Measurements from ENCODE around the gene CMYA5.
A peak's percentile ranks its signal among the peaks of the same experiment; 100 is the strongest.
"Not testable (repeated sequence)": the region's sequence is repeated elsewhere in the genome, so short reads cannot be mapped to it uniquely, and the experiment has no call there.

CMYA5 gene

GRCh38 chr5:79753092-79753491 lies 63.5 kb downstream of the CMYA5 start:
- H3K36me3 ChIP-seq = no peaks in the 10 kb centered on the region
- no peak for TF ChIP-seq Cebpa-rat (IDR thresholded peaks at IDR 0.05)
- H3K9me3 ChIP-seq (replicated peaks in 1 of 11) = 0 out of 22 replicates have a peak, but pooled peaks cover 0 to 3% (median 0%) of the 10 kb centered on the region in 11 experiments
- H3K4me3 ChIP-seq = no peak overlapping the region
- no peaks in the 10 kb centered on the region for H4K20me1 ChIP-seq
- H3K27ac ChIP-seq = no peak overlapping the region
- no peak overlapping the region for H3K9ac ChIP-seq
- no peak overlapping the region for H3K4me2 ChIP-seq
- H3K4me1 ChIP-seq = peaks cover 0 to 6% (median 0%) of the 10 kb centered on the region in 10 experiments; a peak in 7 of 20 replicates
- no peaks in the 10 kb centered on the region for H3K27me3 ChIP-seq

- Histone ChIP-seq H3K4me2 (no peak overlapping the region), H3K9ac (no peak overlapping the region), H3K4me1 (peaks cover 0 to 6% (median 0%) of the 10 kb centered on the region in 10 experiments; a peak in 7 of 20 replicates), H4K20me1 (no peaks in the 10 kb centered on the region), H3K36me3 (no peaks in the 10 kb centered on the region), H3K27me3 (no peaks in the 10 kb centered on the region), H3K9me3 (replicated peaks in 1 of 11) (0 out of 22 replicates have a peak, but pooled peaks cover 0 to 3% (median 0%) of the 10 kb centered on the region in 11 experiments), H3K4me3 (no peak overlapping the region), H3K27ac (no peak overlapping the region)
- no peak for TF ChIP-seq Cebpa-rat (IDR thresholded peaks at IDR 0.05)
These were observed 64.4 kb downstream of the CMYA5 start for GRCh38 chr5:79753877-79754645.

- Histone ChIP-seq H3K36me3 (no peaks in the 10 kb centered on the region), H3K9me3 (replicated peaks in 1 of 11) (0 out of 22 replicates have a peak, but pooled peaks cover 0 to 3% (median 0%) of the 10 kb centered on the region in 11 experiments), H3K9ac (no peak overlapping the region), H3K4me1 (peaks cover 0 to 6% (median 0%) of the 10 kb centered on the region in 10 experiments; a peak in 7 of 20 replicates), H3K4me3 (no peak overlapping the region), H3K27ac (no peak overlapping the region), H4K20me1 (no peaks in the 10 kb centered on the region), H3K4me2 (no peak overlapping the region), H3K27me3 (no peaks in the 10 kb centered on the region)
- TF ChIP-seq Cebpa-rat (IDR thresholded peaks at IDR 0.05) = no peak
These were observed 65.4 kb downstream of the CMYA5 start for GRCh38 chr5:79754865-79755555.

GRCh38 chr5:79756076-79756475 lies 66.4 kb downstream of the CMYA5 start:
- Histone ChIP-seq H3K9me3 (replicated peaks in 1 of 11) (peaks cover 0 to 7% (median 0%) of the 10 kb centered on the region in 11 experiments; a peak in 2 of 22 replicates), H4K20me1 (no peaks in the 10 kb centered on the region), H3K27ac (no peak overlapping the region), H3K4me3 (no peak overlapping the region), H3K27me3 (no peaks in the 10 kb centered on the region), H3K36me3 (no peaks in the 10 kb centered on the region), H3K4me2 (peak overlapping the region in 6 of 11 experiments; percentile 20 to 45 (median 23); a peak in 4 of 22 replicates), H3K9ac (no peak overlapping the region), H3K4me1 (peaks cover 0 to 6% (median 0%) of the 10 kb centered on the region in 10 experiments; a peak in 7 of 20 replicates)
- no peak for TF ChIP-seq Cebpa-rat (IDR thresholded peaks at IDR 0.05)

GRCh38 chr5:79759436-79759835 lies 69.8 kb downstream of the CMYA5 start:
- Histone ChIP-seq H3K9ac (no peak overlapping the region), H3K4me3 (no peak overlapping the region), H3K27me3 (no peaks in the 10 kb centered on the region), H4K20me1 (no peaks in the 10 kb centered on the region), H3K9me3 (replicated peaks in 1 of 11) (peaks cover 0 to 7% (median 0%) of the 10 kb centered on the region in 11 experiments; a peak in 2 of 22 replicates), H3K27ac (no peak overlapping the region), H3K36me3 (no peaks in the 10 kb centered on the region), H3K4me1 (peaks cover 0 to 6% (median 0%) of the 10 kb centered on the region in 10 experiments; a peak in 7 of 20 replicates), H3K4me2 (no peak overlapping the region)
- TF ChIP-seq Cebpa-rat (IDR thresholded peaks at IDR 0.05) = no peak

DNA sequence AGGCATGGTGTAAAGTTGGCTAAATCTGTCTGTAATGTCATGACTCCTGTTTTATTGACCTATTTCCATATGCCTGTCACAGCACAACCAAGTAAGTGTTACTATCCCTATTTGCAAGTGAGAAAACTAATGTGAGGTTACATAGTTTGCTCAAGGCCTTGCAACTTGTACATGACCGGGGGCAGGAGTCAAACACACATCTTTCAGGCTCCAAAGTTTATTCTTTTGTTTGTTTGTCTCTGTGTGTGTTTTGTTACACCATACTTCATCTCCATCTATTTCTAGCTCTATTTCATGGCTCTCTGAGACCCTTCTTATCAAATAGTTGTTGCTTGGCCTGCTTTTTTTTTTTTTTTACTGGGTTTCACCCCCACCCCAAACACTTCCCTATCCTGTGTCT lies 70.2 kb downstream of the CMYA5 start:
- Histone ChIP-seq H3K4me2 (no peak overlapping the region), H3K27ac (no peak overlapping the region), H3K4me1 (peaks cover 0 to 6% (median 0%) of the 10 kb centered on the region in 10 experiments; a peak in 7 of 20 replicates), H3K9me3 (replicated peaks in 1 of 11) (peaks cover 0 to 7% (median 0%) of the 10 kb centered on the region in 11 experiments; a peak in 2 of 22 replicates), H3K9ac (no peak overlapping the region), H3K36me3 (no peaks in the 10 kb centered on the region), H3K4me3 (no peak overlapping the region), H3K27me3 (no peaks in the 10 kb centered on the region), H4K20me1 (no peaks in the 10 kb centered on the region)
- no peak for TF ChIP-seq Cebpa-rat (IDR thresholded peaks at IDR 0.05)

GRCh38 chr5:79762929-79763328 lies 73.3 kb downstream of the CMYA5 start:
- no peaks in the 10 kb centered on the region for H4K20me1 ChIP-seq
- H3K36me3 ChIP-seq = no peaks in the 10 kb centered on the region
- no peaks in the 10 kb centered on the region for H3K4me1 ChIP-seq
- H3K27me3 ChIP-seq = no peaks in the 10 kb centered on the region
- H3K4me3 ChIP-seq = no peak overlapping the region
- H3K27ac ChIP-seq = no peak overlapping the region
- H3K9ac ChIP-seq = no peak overlapping the region
- H3K4me2 ChIP-seq = no peak overlapping the region
- H3K9me3 ChIP-seq (replicated peaks in 1 of 11) = peaks cover 0 to 17% (median 5%) of the 10 kb centered on the region in 11 experiments; a peak in 12 of 22 replicates
- no peak for TF ChIP-seq Cebpa-rat (IDR thresholded peaks at IDR 0.05)

DNA sequence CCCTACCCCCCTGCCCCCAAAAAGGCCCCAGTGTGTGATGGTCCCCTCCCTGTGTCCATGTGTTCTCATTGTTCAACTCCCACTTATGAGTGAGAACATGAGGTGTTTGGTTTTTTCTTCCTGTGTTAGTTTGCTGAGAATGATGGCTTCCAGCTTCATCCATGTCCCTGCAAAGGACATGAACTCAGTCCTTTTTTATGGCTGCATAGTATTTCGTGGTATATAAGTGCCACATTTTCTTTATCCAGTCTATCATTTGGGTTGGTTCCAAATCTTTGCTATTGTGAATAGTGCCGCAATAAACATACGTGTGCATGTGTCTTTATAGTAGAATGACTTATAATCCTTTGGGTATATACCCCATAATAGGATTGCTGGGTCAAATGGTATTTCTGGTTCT lies 74.5 kb downstream of the CMYA5 start:
- H4K20me1 ChIP-seq, H3K27me3 ChIP-seq: not testable (repeated sequence)

GRCh38 chr5:79771387-79771786 lies 81.8 kb downstream of the CMYA5 start:
- H4K20me1 ChIP-seq = no peaks in the 10 kb centered on the region
- no peak overlapping the region for H3K4me2 ChIP-seq
- H3K4me1 ChIP-seq = no peaks in the 10 kb centered on the region
- H3K27ac ChIP-seq = no peak overlapping the region
- peaks cover 5 to 30% (median 22%) of the 10 kb centered on the region in 11 experiments; a peak in 19 of 22 replicates for H3K9me3 ChIP-seq (replicated peaks in 1 of 11)
- no peak for TF ChIP-seq Cebpa-rat (IDR thresholded peaks at IDR 0.05)
- H3K4me3 ChIP-seq = no peak overlapping the region
- no peak overlapping the region for H3K9ac ChIP-seq
- H3K36me3 ChIP-seq = no peaks in the 10 kb centered on the region
- H3K27me3 ChIP-seq = no peaks in the 10 kb centered on the region

More for the DNA sequence above, 74.5 kb downstream of the CMYA5 start:
- peaks cover 5 to 30% (median 13%) of the 10 kb centered on the region in 11 experiments; a peak in 17 of 22 replicates for H3K9me3 ChIP-seq (replicated peaks in 1 of 11)
- not testable (repeated sequence) for H3K9ac ChIP-seq, H3K4me1 ChIP-seq, H3K36me3 ChIP-seq, H3K4me2 ChIP-seq, H3K4me3 ChIP-seq, H3K27ac ChIP-seq
